ENCODE results near the gene PARP3. TPM values are rescaled to one million over a fixed set of nuclear protein-coding genes. Genes with fewer than 3 reads are reported as not detected.
"Not testable (repeated sequence)": the region's sequence is repeated elsewhere in the genome, so short reads cannot be mapped to it uniquely, and the experiment has no call there.

PARP3 gene
- total RNA-seq, 2 experiments from 2014 or later: 23.5 to 26.1 TPM

GRCh38 chr3:51982838-51983577, 40.8 kb downstream of the PARP3 start, which contains the start of gene ACY1:
ACY1 (plus strand) TSS chr3:51983535; CDS start chr3:51984065, 530 bp downstream.
- Mint-ChIP-seq H3K27ac (peak within 1 kb of the TSS; percentile 87), H3K4me3 (peak within 1 kb of the TSS; percentile 94), H3K36me3 (peaks cover 1% of the 10 kb centered on the region), H3K4me1 (peaks cover 15% of the 10 kb centered on the region), H3K9me3 (no peaks in the 10 kb centered on the region), H3K27me3 (no peaks in the 10 kb centered on the region)
- DNase-seq: peak; percentile 84
- POLR2A ChIA-PET: interaction anchor here (0.7 to 3.3 kb wide), 15 partner anchors 9 to 1376 kb away, joined by 3 to 49 read pairs (median 4); partner anchors contain the start of genes ABHD14A, ABHD14B, CISH and DUSP7
- peak; percentile 80 for ATAC-seq (ENCODE audit: low read depth)

GRCh38 chr3:51983578-51984268, 41.6 kb downstream of the PARP3 start:
- DNase-seq (no peak), ATAC-seq (ENCODE audit: low read depth) (peak; percentile 2)
- peaks cover 15% of the 10 kb centered on the region for H3K4me1 Mint-ChIP-seq
- H3K4me3 Mint-ChIP-seq: peak overlapping the region; percentile 94
- peak overlapping the region; percentile 87 for H3K27ac Mint-ChIP-seq
- H3K36me3 Mint-ChIP-seq: peaks cover 1% of the 10 kb centered on the region
- no peaks in the 10 kb centered on the region for H3K27me3 Mint-ChIP-seq
- POLR2A ChIA-PET: interaction anchor here (0.7 to 3.3 kb wide), 13 partner anchors 8 to 1376 kb away, joined by 3 to 49 read pairs (median 4); partner anchors contain the start of genes ABHD14A, ABHD14B, CISH and PARP3
- H3K9me3 Mint-ChIP-seq: no peaks in the 10 kb centered on the region

GRCh38 chr3:51984269-51984647, 42.1 kb downstream of the PARP3 start:
- Mint-ChIP-seq H3K27ac (peak overlapping the region; percentile 87), H3K4me3 (peak overlapping the region; percentile 44), H3K4me1 (peaks cover 15% of the 10 kb centered on the region), H3K36me3 (peaks cover 1% of the 10 kb centered on the region), H3K9me3 (no peaks in the 10 kb centered on the region), H3K27me3 (no peaks in the 10 kb centered on the region)
- DNase-seq (no peak), ATAC-seq (ENCODE audit: low read depth) (no peak)
- POLR2A ChIA-PET: interaction anchor here (0.7 to 3.3 kb wide), 5 partner anchors 8 to 170 kb away, joined by 4 to 49 read pairs (median 6); partner anchors contain the start of genes ABHD14B, POC1A and RPL29

GRCh38 chr3:51985063-51985462, 42.9 kb downstream of the PARP3 start:
- H3K27me3 Mint-ChIP-seq: no peaks in the 10 kb centered on the region

GRCh38 chr3:51986010-51986947, 44.1 kb downstream of the PARP3 start:
- ATAC-seq (ENCODE audit: low read depth) (no peak), DNase-seq (no peak)
- no peaks in the 10 kb centered on the region for H3K9me3 Mint-ChIP-seq
- H3K4me3 Mint-ChIP-seq: no peak overlapping the region
- POLR2A ChIA-PET: interaction anchor here (0.6 kb wide), 2 partner anchors 10 kb away, joined by 3 read pairs; partner anchors contain the start of gene RPL29
- H3K4me1 Mint-ChIP-seq: peaks cover 17% of the 10 kb centered on the region
- H3K27me3 Mint-ChIP-seq: no peaks in the 10 kb centered on the region
- H3K36me3 Mint-ChIP-seq: peaks cover 2% of the 10 kb centered on the region
- peak overlapping the region; percentile 49 for H3K27ac Mint-ChIP-seq

More at GRCh38 chr3:51985063-51985462, 42.9 kb downstream of the PARP3 start:
- ATAC-seq (ENCODE audit: low read depth): no peak
- Mint-ChIP-seq H3K36me3 (peaks cover 1% of the 10 kb centered on the region), H3K9me3 (no peaks in the 10 kb centered on the region), H3K4me3 (no peak overlapping the region), H3K27ac (peak overlapping the region; percentile 48), H3K4me1 (peaks cover 15% of the 10 kb centered on the region)
- no peak for DNase-seq
- POLR2A ChIA-PET: interaction anchor here (0.7 to 3.3 kb wide), 5 partner anchors 7 to 471 kb away, joined by 4 to 49 read pairs (median 6); partner anchors contain the start of genes ABHD14B, POC1A and RPL29

- peak overlapping the region; percentile 21 for H3K27ac Mint-ChIP-seq
- POLR2A ChIA-PET: no interaction called here
- no peak for ATAC-seq (ENCODE audit: low read depth)
Measured at GRCh38 chr3:51987568-51987967, 45.4 kb downstream of the PARP3 start.

GRCh38 chr3:51988286-51989146, 46.4 kb downstream of the PARP3 start:
- POLR2A ChIA-PET: no interaction called here
- Mint-ChIP-seq H3K9me3 (no peaks in the 10 kb centered on the region), H3K27ac (peak overlapping the region; percentile 21)

More at GRCh38 chr3:51987568-51987967, 45.4 kb downstream of the PARP3 start:
- no peak overlapping the region for H3K4me3 Mint-ChIP-seq
- no peaks in the 10 kb centered on the region for H3K27me3 Mint-ChIP-seq
- peaks cover 14% of the 10 kb centered on the region for H3K4me1 Mint-ChIP-seq
- H3K9me3 Mint-ChIP-seq: no peaks in the 10 kb centered on the region
- no peak for DNase-seq
- H3K36me3 Mint-ChIP-seq: peaks cover 5% of the 10 kb centered on the region

GRCh38 chr3:51990501-51990971, 48.4 kb downstream of the PARP3 start:
- H3K27ac Mint-ChIP-seq; ATAC-seq (ENCODE audit: low read depth); H3K27me3 Mint-ChIP-seq; H3K4me3 Mint-ChIP-seq; DNase-seq; H3K9me3 Mint-ChIP-seq: not testable (repeated sequence)
- Mint-ChIP-seq H3K4me1 (peaks cover 23% of the 10 kb centered on the region), H3K36me3 (peaks cover 20% of the 10 kb centered on the region)
- POLR2A ChIA-PET: interaction anchor here (1.3 to 2.7 kb wide), 2 partner anchors 7 to 164 kb away, joined by 3 to 26 read pairs; partner anchors contain the start of genes ACY1 and POC1A

More at GRCh38 chr3:51988286-51989146, 46.4 kb downstream of the PARP3 start:
- Mint-ChIP-seq H3K27me3 (no peaks in the 10 kb centered on the region), H3K4me3 (no peak overlapping the region), H3K4me1 (peaks cover 14% of the 10 kb centered on the region), H3K36me3 (peaks cover 5% of the 10 kb centered on the region)
- DNase-seq (no peak), ATAC-seq (ENCODE audit: low read depth) (no peak)

- Mint-ChIP-seq H3K4me1 (peaks cover 25% of the 10 kb centered on the region), H3K27ac (peak overlapping the region; percentile 30), H3K27me3 (peaks cover 2% of the 10 kb centered on the region), H3K36me3 (peaks cover 21% of the 10 kb centered on the region), H3K9me3 (no peaks in the 10 kb centered on the region), H3K4me3 (no peak overlapping the region)
- POLR2A ChIA-PET: interaction anchor here (0.7 to 2.7 kb wide), 7 partner anchors 9 to 162 kb away, joined by 3 to 26 read pairs (median 4); partner anchors contain the start of genes ABHD14B, ACY1, DUSP7 and PARP3
- no peak for DNase-seq
- ATAC-seq (ENCODE audit: low read depth): no peak
Measured at GRCh38 chr3:51992017-51992682, 50.0 kb downstream of the PARP3 start.

- H3K27ac Mint-ChIP-seq; ATAC-seq (ENCODE audit: low read depth); H3K9me3 Mint-ChIP-seq; DNase-seq: not testable (repeated sequence)
- POLR2A ChIA-PET: interaction anchor here (0.6 to 2.8 kb wide), 3 partner anchors 10 to 20 kb away, joined by 4 to 49 read pairs (median 7); partner anchors contain the start of genes ABHD14A, ABHD14B and ACY1
- H3K27me3 Mint-ChIP-seq: peaks cover 12% of the 10 kb centered on the region
- H3K4me3 Mint-ChIP-seq: peak overlapping the region; percentile 10
- peaks cover 29% of the 10 kb centered on the region for H3K4me1 Mint-ChIP-seq
- peaks cover 21% of the 10 kb centered on the region for H3K36me3 Mint-ChIP-seq
Measured at GRCh38 chr3:51993657-51994056, 51.5 kb downstream of the PARP3 start.

GRCh38 chr3:51994530-51994929, 52.4 kb downstream of the PARP3 start:
- Mint-ChIP-seq H3K4me1 (peaks cover 29% of the 10 kb centered on the region), H3K27ac (peak overlapping the region; percentile 100), H3K9me3 (no peaks in the 10 kb centered on the region), H3K27me3 (peaks cover 14% of the 10 kb centered on the region), H3K4me3 (peak overlapping the region; percentile 100), H3K36me3 (peaks cover 21% of the 10 kb centered on the region)
- DNase-seq (no peak), ATAC-seq (ENCODE audit: low read depth) (no peak)
- POLR2A ChIA-PET: interaction anchor here (0.9 to 2.8 kb wide), 4 partner anchors 11 to 226 kb away, joined by 3 to 49 read pairs (median 14); partner anchors contain the start of genes ABHD14A, ABHD14B, ACY1 and DUSP7

All from activated naive CD8-positive, alpha-beta T cell treated with anti-CD3 and anti-CD28 coated beads, Interleukin-2, amount 10 ng/mL, durations not matched to agents 7 days and 5 days (primary cell).